ENCODE results near the gene ZNF710.
"Not testable (repeated sequence)": the region's sequence is repeated elsewhere in the genome, so short reads cannot be mapped to it uniquely, and the experiment has no call there.

The ZNF710 gene

GRCh38 chr15:90058775-90059174, 57.7 kb downstream of the ZNF710 start:
- no peak for DNase-seq (ENCODE audit: low read depth in 4 of 4, low spot score in 1 of 4)

- DNase-seq (ENCODE audit: low read depth in 4 of 4, low spot score in 1 of 4), result peak; percentile 34 to 75 (median 51)
Measured at GRCh38 chr15:90059208-90059985, 58.3 kb downstream of the ZNF710 start.

- DNase-seq (ENCODE audit: low read depth in 4 of 4, low spot score in 1 of 4), result no peak
Measured at GRCh38 chr15:90060797-90061196, 59.7 kb downstream of the ZNF710 start.

DNA sequence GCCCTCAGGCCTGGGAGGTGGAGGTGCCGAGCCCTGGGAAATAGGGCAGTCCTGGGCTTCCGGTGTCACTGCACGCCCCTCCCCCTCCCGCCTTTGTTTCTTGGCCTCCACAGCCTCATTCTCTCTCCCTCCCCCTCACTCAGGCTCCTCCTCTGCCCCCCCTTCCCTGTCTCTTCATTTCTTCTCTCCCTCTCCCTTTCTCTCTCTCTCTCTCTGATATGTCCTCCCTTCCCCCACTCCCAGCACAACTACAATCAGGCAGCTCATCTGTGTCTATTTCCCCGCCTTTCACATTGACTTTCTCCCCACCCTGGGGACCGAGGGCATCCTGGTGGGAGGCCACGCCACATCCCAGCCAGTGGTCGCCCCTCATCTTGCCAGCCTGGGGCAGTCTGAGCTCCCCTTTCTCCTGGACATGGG, 60.9 kb downstream of the ZNF710 start:
- peak in 2 of 4 experiments; percentile 28 to 48 for DNase-seq (ENCODE audit: low read depth in 4 of 4, low spot score in 1 of 4)

DNA sequence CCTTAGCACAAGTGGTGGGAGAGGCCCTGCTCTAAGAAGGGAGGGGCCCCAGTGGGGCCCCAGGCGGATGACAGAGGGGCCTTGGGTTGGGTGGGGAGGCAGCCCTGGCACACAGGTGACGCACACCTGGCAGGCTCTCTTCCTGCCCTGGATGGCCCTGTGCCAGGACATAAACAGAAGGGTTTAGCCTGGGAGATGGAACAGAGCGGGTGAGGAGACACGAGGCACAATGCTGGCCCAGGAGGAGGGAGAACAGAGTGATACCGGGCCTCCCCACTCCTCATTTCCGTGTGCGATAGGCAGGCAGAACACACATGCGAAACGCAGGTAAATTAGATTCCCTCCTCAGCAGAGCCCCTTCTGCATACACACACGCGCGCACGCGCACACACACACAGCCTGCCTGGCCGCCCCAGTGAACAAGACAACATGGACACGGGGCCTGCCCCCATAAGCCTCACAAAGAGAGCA, 61.4 kb downstream of the ZNF710 start:
- no peak for DNase-seq (ENCODE audit: low read depth in 4 of 4, low spot score in 1 of 4)

DNA sequence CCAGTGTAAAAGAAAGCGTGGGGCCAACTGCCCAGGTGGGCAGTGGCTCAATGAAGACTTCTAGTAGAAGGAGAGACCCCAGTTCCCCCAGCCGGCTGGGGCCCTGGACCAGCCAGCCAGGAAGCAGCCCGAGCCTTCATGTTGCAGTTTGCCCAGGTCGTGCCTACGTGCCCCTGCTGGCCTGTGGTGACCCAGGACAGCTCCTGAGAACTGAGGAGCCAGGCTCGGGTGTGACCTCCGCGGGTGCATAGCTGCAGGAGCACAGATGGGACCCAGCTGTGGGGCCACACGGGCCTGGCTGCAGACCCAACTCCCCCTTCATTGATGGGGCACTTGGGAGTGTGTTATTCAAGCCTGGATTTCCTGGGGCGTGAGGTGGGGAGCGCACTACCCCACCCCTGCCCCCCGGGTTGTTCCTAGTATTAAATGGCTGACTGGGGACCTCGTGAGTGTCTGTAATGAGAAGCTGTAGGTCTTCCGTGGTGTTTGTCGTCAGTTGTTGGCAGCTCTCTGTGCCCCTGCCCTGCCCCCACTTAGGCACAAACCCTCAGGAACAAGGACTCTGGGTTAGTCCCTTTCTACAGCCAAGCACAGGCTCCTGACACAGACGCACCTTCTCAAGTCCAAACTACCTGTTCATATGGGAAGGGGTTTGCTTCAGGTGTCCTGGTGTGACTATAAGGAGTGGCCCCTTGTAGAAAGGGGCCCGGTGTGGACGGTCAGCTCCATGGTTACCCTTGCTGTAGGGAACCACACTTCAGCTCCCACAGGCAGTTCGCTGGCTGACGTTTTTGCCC, 62.0 kb downstream of the ZNF710 start:
- no peak for DNase-seq (ENCODE audit: low read depth in 4 of 4, low spot score in 1 of 4)

GRCh38 chr15:90063770-90064247, 62.7 kb downstream of the ZNF710 start:
- no peak for DNase-seq (ENCODE audit: low read depth in 4 of 4, low spot score in 1 of 4)

- DNase-seq (ENCODE audit: low read depth in 4 of 4, low spot score in 1 of 4), result no peak
Measured at GRCh38 chr15:90064911-90065681, 64.0 kb downstream of the ZNF710 start.

DNA sequence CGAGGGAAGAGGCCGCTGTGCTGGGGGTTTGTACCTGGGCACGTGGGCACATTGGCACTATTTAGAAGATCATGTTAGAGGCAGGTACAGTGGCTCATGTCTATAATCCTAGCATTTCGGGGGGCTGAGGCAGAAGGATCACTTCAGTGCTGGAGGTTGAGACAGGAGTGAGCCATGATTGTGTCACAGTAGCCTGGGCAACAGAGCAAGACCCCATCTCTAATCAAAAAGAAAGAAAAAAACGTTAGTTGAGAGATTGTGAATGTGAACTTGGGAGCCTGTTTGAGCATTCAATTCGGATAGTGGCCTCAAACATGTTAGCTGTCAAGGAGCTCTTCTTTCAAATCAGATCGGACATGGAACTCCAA, 64.5 kb downstream of the ZNF710 start:
- DNase-seq (ENCODE audit: low read depth in 4 of 4, low spot score in 1 of 4), result no peak

DNA sequence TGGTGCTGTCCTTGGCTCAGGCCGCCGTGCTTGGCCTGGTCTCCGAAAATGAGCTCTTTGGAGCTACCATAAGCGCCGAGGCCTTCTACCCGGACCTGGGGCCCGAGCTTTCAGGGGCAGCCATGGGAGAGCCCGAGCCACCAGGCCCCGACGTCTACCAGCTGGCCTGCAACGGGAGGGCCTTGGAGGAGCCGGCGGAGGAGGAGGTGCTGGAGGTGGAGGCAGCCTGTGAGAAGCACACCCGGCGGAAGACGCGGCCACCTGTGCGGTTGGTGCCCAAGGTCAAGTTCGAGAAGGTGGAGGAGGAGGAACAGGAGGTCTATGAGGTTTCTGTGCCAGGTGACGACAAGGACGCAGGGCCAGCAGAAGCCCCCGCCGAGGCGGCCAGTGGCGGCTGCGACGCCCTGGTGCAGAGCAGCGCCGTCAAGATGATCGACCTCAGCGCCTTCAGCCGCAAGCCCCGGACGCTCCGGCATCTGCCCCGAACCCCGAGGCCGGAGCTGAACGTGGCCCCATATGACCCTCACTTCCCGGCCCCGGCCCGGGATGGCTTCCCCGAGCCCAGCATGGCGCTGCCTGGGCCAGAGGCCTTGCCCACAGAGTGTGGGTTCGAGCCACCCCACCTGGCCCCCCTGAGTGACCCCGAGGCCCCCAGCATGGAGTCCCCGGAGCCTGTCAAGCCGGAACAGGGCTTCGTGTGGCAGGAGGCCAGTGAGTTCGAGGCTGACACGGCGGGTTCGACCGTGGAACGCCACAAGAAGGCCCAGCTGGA, 66.2 kb downstream of the ZNF710 start:
- DNase-seq (ENCODE audit: low read depth in 4 of 4, low spot score in 1 of 4), result no peak

- no peak for DNase-seq (ENCODE audit: low read depth in 4 of 4, low spot score in 1 of 4)
Measured at GRCh38 chr15:90067953-90068606, 67.0 kb downstream of the ZNF710 start.

DNA sequence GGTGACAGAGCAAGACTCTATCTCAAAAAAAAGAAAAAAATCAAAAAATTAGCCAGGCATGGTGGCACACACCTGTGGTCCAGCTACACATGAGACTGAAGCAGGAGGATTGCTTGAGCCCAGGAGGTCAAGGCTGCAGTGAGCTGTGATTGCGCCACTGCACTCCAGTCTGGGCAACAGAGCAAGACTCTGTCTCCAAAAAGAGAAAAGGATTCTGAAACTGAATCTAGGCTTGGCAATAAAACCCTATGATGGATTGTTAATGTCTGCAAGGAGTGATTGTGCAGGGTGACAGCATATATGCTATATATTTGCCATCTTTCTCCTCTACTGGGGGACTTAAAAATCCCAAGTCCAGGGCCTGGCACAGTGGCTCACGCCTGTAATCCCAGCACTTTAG, 69.5 kb downstream of the ZNF710 start:
- not testable (repeated sequence) for DNase-seq (ENCODE audit: low read depth in 4 of 4, low spot score in 1 of 4)

GRCh38 chr15:90071220-90071807, 70.2 kb downstream of the ZNF710 start:
- peak; percentile 59 to 69 (median 66) for DNase-seq (ENCODE audit: low read depth in 4 of 4, low spot score in 1 of 4)

DNA sequence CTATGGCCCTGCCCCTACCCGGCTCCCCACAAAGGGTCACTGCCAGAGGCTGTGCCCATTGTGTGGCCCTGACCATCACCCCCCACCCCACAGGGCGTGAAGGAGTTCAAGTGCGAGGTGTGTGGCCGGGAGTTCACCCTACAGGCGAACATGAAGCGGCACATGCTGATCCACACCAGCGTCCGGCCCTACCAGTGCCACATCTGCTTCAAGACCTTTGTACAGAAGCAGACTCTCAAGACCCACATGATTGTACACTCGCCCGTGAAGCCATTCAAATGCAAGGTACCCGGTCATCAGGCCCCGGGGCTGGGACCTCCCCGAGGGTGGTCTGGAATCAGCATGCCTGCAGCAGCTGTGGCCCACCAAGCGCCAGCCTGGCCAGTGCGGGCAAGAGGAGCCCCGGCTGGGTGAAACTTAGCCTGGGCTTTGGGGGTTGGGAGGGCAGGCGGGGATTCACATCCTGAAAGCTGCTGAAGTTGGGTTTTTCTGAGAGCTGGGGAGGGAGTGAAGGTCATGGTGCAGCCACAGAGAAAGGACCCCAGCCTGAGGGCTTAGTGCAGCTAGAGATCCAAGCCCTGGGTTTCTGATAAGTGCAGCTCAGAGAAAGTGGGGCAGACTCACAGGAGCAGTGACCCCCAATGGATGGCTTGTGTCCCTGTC, 72.0 kb downstream of the ZNF710 start:
- DNase-seq (ENCODE audit: low read depth in 4 of 4, low spot score in 1 of 4), result no peak

GRCh38 chr15:90074023-90074422, 72.9 kb downstream of the ZNF710 start:
- DNase-seq (ENCODE audit: low read depth in 4 of 4, low spot score in 1 of 4), result no peak

DNA sequence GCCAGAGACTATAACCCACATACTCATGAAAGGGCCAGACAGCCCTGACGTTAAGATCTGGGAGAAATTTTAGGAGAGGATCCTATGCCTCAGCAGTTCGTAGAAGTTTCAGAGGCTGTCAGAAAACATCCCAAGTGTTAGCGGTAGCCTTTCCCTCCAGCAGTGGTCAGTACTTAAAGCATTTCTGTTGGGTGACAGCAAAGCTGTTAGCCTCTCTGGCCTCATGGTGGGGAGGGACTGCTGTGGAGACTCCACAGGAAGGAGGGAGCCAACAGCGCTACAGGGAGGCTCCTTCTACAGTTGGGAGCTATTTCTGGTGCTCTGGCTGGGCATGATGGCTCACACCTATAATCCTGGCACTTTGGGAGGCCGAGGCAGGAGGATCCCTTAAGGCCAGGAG, 73.8 kb downstream of the ZNF710 start:
- DNase-seq (ENCODE audit: low read depth in 4 of 4, low spot score in 1 of 4), result no peak

DNA sequence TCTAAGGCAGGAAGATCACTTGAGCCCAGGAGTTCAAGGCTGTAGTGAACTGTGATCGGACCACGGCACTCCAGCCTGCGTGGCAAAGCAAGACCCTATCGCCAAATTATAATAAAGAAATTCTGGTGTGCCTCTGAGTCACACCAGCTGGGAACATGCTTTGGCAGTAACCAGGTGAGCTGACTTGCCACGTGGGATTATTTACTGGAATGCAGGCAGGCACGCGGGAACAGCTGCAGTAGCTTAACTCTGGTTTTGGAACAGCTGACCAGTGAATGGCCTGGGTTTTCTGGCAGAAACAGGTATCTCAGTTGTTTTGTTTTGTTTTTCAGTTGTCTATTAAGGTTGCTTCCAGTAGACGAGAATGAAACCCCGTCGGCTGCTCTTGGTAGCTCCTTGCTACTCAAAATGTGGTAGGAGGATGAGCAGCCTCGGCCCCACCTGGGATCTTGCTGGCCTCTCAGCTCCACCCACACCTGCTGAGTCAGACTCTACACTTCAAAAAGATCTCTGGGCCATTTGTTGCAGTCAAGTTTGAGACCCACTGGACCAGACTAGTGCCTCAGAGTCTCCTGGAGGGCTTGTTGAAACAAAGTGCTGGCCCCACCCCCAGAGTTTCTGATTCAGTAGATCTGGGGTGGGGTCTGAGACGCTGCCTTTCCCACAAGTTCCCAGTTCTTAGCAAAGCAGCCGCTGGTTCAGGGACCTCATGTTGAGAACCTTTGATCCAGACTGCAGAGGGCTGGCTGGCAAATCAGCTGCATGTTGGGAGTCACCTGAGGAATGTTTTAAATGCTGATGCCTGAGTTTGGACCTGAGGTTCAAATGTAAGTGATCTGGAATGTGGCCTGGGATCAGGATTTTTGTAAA, 74.5 kb downstream of the ZNF710 start:
- no peak for DNase-seq (ENCODE audit: low read depth in 4 of 4, low spot score in 1 of 4)

- no peak for DNase-seq (ENCODE audit: low read depth in 4 of 4, low spot score in 1 of 4)
Measured at GRCh38 chr15:90076716-90077115, 75.6 kb downstream of the ZNF710 start.
